HG02623 (cell line): ENCODE results near the gene TEFM.
"Not testable (repeated sequence)": the region's sequence is repeated elsewhere in the genome, so short reads cannot be mapped to it uniquely, and the experiment has no call there.

ENCODE experiments used
- ATAC-seq: cut with Tn5 transposase; IDR thresholded peaks from one replicate; pipeline ENCODE4 v1.9.1; 2021; ENCODE audit warnings: moderate library complexity; ENCODE audit not compliant: unreplicated experiment

Gene TEFM

DNA sequence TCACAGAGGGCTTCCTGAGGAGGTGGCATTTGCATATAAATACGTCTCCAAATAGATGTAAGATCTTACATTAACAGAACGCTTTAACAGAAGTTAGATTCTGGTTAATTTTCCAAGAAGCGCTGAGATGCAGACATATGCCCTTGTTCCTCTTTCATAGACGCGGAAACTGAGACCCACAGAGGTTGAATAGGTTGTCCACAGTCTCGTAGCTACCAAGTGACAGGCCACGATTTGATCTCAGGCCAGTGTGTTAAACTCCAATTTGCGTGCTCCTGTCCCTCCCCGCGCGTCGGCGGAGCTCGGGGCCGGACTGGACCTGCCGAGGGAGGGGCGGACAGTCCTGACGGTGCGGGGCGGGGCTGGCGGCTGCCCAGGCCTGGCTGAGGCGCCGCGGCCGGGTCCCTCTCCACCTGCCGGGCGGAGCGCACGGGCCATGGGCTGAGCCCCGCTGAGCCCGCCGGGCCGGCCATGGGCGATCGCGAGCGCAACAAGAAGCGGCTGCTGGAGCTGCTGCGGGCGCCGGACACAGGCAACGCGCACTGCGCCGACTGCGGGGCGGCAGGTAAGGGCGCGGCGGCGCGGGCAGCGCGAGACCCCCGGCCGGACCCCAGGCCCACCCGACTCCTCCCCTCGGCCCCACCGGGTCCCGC lies 15.6 kb upstream of the TEFM start, which contains the start of gene ADAP2:
Gene ADAP2 (plus strand): TSS at position 402 of the 653 bp plus-strand sequence. CDS start 70 bp downstream, at position 472.
- no peak for ATAC-seq

DNA sequence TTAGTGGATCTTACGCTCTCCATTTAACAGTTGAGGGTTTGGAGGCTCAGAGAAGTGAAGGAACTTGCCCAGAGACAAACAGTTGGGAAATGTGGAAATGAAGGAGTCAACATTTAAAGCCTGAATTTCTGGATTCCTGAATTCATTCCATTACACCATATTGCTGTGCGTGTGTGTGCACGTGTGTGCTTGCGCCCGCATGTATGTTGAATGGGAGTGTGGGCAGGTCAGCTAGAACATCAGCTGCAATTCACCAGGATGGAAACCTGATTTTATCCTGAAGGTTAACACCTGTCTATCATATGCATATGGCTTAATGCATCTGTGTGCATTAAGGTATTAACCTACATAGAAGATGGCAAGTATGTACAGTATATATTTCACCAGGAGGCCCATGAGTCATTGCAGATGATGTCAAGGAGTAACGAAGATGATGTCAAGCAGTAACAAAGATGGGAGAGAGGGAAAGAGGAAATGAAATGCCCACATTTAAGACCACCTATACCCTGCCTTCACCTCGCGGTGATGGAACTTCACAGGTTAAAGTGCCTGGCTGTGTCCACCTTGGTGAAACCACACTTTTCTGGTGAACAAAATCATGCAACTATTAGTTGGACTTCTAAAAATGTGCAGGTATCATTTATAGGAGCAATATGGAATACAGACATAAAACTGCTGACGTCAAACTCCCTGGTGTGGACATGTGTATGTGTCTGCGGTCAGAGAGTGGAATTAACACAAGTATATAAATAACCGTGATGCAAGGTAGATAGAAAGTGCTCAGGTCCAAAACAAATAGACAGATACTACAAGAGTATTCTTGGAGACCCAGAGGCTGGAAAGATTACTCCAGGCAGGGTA lies 14.9 kb upstream of the TEFM start:
- ATAC-seq: no peak

DNA sequence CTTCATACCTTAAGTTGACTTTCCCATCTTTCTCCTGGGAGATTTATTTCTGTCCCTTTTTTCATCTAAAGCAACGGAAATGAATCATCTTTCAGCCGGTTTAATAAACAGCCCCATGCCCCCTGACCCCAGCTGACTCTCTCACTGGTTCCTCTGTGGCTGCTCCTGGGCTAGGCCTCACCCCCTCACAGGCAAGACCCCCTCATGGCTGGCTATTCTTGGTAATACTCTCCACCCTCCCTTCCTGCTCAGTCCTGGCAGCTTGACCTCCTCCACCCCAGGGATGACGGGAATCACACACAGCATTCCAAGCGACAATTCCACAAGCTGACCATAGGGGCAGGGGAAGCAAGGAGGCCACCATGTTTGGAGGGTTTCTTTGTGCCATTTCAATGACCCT lies 14.2 kb upstream of the TEFM start:
- ATAC-seq: no peak

DNA sequence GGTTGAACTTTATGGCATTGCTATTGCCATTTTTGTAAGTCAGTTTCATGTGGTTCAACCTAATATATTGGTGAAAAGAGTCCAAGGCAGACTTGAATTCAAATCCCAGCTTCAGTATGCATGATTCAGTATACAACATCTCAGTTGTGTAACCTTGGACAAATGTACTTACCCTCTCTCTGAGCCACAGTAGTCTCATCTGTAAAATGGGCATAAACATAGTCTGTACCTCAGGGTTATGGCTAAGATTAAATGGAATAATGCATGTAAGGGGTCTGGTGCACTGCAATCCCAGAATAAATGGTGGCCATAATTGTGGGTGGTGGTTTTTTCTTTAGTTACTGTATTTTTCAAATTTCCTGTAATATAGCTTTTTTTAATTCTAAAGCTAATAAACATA lies 11.0 kb upstream of the TEFM start:
- no peak for ATAC-seq

DNA sequence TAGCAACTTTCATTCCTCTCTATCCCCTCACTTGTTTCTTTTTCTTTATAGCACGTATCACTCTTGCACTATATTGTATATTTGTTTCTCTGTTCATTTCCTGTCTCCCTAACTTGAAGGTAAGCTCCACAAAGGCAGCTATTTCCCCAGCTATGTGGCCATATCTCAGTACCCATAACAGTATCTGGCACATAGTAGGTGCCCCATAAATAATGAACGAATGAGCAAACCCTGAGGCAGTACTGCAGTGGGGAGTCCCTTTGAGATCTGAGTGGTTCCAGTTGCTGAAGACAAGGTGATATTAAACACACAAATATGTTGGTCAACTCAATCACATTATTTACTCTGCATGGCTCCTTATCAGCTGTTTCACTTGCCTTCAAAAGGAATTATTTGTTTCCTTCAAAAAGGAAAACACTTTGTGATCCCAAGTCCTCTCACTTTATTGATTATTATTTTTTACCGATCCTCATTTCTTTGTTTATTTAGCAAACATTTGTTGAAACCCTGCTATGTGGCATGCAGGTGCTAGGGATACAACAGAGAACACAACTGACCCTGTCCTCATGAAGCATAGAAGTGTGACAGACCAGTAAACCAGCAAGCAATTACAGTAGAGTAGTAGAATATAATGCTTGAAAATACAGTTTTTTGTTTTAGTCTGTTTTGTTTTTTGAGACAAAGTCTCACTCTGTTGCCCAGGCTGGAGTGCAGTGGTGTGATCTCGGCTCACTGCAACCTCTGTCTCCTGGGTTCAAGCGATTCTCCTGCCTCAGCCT lies 10.0 kb upstream of the TEFM start:
- no peak for ATAC-seq

DNA sequence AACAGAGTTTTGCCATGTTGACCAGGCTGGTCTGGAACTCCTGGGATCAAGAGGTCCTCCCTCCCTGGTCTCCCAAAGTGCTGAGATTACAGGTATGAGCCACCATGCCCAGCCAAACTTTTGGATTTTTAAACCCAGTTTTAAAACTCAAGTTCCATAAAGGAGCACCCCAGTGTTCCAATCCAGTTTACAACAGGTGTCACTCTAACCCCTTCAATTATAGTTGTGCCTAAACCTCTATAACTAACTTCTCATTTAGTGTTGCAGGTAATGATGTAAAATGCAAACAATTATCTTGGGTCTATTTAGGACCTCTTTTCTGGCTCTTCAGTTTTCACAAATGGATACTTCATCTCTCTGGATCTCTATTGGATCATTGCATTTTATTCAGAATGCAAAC lies 7.9 kb upstream of the TEFM start:
- no peak for ATAC-seq

DNA sequence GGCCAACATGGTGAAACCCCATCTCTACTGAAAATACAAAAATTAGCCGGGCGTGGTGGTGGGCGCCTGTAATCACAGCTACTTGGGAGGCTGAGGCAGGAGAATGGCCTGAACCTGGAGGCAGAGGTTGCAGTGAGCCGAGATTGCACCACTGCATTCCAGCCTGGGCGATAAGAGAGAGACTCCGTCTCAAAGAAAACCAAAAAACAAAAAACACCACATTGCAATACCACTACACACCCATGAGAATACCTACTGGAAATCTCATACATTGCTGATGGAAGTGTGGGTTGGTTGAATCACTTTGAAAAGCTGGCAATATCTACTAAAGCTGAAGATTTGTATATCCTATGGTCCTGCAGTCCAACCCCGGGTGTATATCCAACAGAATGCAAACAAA lies 4.1 kb upstream of the TEFM start:
- ATAC-seq: not testable (repeated sequence)

DNA sequence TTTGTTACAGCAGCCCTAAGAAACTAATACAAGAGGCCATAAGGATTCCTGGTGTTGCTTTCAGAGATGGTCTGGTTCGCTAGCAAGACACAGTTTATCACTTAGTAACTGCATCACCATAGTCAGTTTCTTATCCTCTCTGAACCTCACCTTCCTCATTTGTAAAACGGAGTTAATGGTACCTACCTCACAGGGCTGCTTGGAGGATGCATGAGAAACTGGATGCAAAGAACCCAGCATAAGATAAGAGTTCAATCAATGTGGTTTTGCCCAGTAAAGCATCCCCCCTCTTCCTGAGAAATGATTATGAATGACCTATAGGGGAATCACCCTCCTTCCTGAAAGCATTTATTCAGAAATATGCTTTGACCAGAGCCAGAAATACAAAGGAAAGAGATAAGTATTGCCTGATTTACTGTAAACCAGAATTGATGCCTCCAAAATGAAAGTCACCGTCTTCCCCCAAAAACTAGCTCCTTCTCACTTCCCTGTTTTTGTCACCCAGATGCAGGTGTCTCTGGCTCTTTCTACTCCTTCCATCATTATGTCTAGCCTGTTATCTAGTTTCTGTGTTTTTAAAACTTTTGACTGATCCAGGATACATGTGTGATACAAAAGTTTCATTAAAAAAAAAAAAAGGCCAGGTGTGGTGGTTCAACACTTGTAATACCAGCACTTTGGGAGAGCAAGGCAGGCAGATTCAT lies 2.8 kb upstream of the TEFM start:
- ATAC-seq: no peak

DNA sequence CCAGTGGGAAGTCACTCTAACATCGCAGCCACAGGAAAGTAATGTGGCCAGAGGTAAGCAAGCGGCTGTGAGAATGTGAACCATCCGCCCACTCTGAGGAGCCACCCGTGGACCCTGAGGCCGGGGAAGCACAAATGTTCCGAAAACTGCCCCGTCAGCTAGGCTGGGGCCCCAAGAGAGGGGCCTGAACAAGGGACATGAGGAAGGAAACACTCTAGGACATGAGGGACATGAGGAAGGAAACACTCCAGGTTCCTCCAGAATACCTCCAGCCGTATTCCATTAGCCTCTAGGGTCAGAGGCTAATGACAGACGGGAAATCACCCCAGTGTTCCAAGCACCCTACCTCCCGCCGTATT lies 317 bp downstream of the TEFM start:
- ATAC-seq: no peak

DNA sequence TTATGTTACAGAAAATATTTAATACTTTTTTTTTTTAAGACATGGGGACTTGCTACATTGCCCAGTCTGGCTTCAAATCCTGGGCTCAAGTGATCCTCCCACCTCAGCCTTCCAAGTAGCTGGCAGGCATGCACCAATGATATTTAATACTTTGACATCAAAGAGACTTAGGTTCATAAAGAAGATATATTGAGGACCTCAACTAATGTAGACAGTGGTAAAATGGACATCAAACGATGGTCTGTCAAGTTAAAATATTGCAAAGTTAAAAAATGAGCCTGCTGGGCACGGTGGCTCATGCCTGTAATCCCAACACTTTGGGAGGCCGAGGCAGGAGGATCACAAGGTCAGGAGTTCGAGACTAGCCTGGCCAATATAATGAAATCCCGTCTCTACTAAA lies 8.7 kb downstream of the TEFM start:
- ATAC-seq: no peak

DNA sequence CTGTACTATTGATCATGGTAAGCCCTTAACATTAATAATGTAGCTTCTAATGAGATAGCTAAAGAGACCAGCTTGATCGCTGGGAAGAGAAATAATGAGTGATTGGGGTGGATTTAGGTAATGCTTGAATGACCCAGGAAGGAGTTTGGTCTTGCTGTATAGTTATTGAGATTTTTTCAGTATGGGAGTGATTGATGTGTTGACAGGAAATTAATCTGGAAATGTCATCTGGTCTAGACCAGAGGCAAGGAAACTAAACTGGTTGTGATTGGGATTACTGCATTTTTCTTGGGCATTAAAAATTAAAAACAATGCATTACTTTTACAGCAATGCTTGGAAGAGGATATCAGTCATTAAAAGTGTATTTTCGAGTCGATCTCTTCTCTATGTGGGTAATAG lies 11.8 kb downstream of the TEFM start:
- ATAC-seq: no peak

DNA sequence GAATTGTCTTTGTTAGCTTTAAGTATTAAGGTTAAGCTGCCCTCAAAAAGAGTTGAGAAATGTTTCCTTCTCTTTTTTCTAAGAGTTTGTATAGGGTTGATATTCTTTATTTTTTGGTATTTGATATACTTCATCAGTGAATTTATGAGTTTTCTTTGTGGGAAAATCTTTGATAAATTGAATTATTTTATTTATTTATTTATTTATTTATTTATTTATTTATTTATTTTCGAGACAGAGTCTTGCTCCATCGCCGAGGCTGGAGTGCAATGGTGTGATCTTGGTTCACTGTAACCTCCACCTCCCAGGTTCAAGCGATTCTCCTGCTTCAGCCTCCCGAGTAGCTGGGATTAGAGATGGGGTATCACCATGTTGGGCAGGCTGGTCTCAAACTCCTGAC lies 19.9 kb downstream of the TEFM start:
- no peak for ATAC-seq

DNA sequence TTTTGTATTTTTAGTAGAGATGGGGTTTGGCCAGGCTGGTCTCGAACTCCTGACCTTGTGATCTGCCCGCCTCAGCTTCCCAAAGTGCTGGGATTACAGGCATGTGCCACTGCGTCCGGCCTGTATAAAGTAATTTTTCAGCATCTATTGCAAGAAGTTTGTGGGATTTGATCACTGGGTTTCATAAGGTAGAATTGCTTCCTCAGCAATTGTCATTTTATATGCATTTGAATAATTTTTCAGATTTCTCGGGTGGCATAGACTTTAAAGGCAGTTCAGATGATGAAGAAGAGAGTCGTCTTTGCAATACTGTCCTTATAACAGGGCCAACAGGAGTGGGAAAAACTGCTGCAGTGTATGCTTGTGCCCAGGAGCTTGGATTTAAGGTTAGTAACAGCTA lies 37.0 kb downstream of the TEFM start:
- no peak for ATAC-seq

DNA sequence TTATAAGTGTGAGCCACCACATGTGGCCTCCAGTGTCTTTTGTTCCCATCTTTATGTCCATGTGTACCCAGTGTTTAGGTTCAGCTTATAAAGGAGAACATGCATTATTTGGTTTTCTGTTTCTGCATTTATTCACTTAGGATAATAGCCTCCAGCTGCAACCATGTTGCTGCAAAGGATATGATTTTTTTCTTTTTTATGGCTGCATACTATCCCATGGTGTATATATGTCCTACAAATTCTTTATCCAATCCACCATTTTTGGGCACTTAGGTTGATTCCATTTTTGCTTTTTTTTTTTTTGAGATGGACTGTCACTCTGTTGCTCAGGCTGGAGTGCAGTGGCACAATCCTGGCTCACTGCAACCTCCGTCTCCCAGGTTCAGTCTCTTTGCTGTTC lies 41.4 kb downstream of the TEFM start:
- no peak for ATAC-seq

DNA sequence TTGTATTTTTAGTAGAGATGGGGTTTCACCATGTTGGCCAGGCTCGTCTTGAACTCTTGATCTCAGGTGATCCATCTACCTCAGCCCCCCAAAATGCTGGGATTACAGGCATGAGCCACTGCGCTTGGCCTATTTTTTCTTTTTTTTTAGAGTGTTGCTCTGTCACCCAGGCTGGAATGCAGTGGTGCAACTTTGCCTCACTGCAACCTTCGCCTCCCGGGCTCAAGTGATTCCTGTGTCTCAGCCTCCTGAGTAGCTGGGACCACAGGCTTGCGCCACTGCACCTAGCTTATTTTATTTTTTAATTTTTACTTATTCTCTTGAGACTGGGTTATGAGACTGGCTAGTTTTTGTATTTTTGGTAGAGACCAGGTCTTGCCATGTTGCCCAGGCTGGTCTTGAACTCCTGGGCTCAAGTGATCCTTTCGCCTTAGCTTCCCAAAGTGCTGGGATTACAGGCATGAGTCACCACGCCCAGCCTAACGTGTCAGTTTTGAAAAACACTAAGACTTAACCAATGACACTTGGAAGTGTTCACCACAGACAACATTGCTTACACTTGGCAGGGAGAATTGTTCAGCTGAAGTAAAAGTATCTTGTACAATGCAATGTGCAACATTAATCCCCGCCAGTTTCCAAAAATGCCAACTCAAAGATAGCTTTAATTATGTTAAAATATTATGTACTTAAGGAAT lies 47.3 kb downstream of the TEFM start:
- ATAC-seq: no peak

DNA sequence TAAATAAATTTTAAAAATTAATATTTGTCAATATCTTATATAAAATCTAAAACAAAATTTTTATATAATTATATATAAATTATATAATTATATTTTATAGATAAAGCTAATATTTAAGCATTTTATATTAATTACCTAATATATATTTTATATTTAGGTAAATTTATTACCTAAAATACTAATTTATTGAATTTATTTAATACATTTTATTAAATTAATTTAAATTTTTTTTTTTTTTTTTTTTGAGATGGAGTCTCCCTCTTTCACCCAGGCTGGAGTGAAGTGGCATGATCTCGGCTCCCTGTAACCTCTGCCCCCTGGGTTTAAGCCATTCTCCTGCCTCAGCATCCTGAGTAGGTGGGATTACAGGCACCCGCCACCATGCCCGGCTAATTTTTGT lies 51.9 kb downstream of the TEFM start:
- no peak for ATAC-seq
